A673 (cell line): ENCODE data around the gene GID4. TPM values are rescaled to one million over a fixed set of nuclear protein-coding genes. Genes with fewer than 3 reads are reported as not detected.

Experiments
- BruUV-seq: library from RNA; stranded (reverse); fragments of 400-500 nt; replicated peaks from 2 replicates; lab custom pipeline; 2021; lab: Mats Ljungman, UMichigan
- CTCF ChIA-PET: fragments of 300-600 bp; sonication (Branson Sonifier 250); formaldehyde crosslinking; loops from one replicate; lab custom pipeline; 2022; ENCODE audit warnings: antibody characterized with exemption; lab: Charles Lee
- POLR2A ChIA-PET: fragments of 300-600 bp; sonication (Branson Sonifier 250); formaldehyde crosslinking; loops from one replicate; lab custom pipeline; 2022; ENCODE audit warnings: antibody characterized with exemption; ENCODE audit not compliant: low non-redundant PET; lab: Charles Lee
- DNase-seq: peaks from one replicate; pipeline ENCODE4 v3.0.0-alpha.2; 2015; ENCODE audit warnings: low spot score
- H3K27ac ChIP-seq: fragments of 200-600 bp; sonication (generic); 2 replicates; pipeline ENCODE4 v1.5.1; 2016; ENCODE audit warnings: mixed run types, low read depth, mild to moderate bottlenecking, mixed read lengths, antibody characterized with exemption, low read length; ENCODE audit not compliant: poor library complexity, severe bottlenecking
- H3K27me3 ChIP-seq: fragments of 200-600 bp; sonication (generic); replicated peaks from 2 replicates; pipeline ENCODE4 v1.6.1; 2017; ENCODE audit warnings: mixed run types, low read depth, mild to moderate bottlenecking, mixed read lengths, antibody characterized with exemption, low read length; ENCODE audit not compliant: insufficient read depth, poor library complexity
- H3K36me3 ChIP-seq: fragments of 200-600 bp; sonication (generic); 2 replicates; pipeline ENCODE4 v1.6.1; 2016; ENCODE audit warnings: mixed run types, mild to moderate bottlenecking, mixed read lengths, antibody characterized with exemption, low read length; ENCODE audit not compliant: insufficient read depth, poor library complexity, severe bottlenecking
- H3K4me1 ChIP-seq: fragments of 200-600 bp; sonication (generic); 2 replicates; pipeline ENCODE4 v1.6.1; 2017; ENCODE audit warnings: mixed run types, mild to moderate bottlenecking, mixed read lengths, antibody characterized with exemption, low read length; ENCODE audit not compliant: insufficient read depth, poor library complexity, severe bottlenecking
- H3K4me3 ChIP-seq: fragments of 200-600 bp; sonication (generic); 2 replicates; pipeline ENCODE4 v1.5.1; 2016; ENCODE audit warnings: low read depth, mixed run types, mild to moderate bottlenecking, mixed read lengths, low read length; ENCODE audit not compliant: poor library complexity, severe bottlenecking
- H3K9me3 ChIP-seq: fragments of 200-600 bp; sonication (generic); 2 replicates; pipeline ENCODE4 v1.6.1; 2016; ENCODE audit warnings: mixed run types, low read depth, mild to moderate bottlenecking, mixed read lengths, antibody characterized with exemption, low read length; ENCODE audit not compliant: poor library complexity, severe bottlenecking
- CTCF ChIP-seq: fragments of 300-800, 200-600 bp; sonication (generic); conservative IDR thresholded peaks from 2 replicates; pipeline ENCODE4 v1.5.1; 2017; ENCODE audit warnings: low read depth, mild to moderate bottlenecking, antibody characterized with exemption, low read length, moderate library complexity, mixed read lengths
- EZH2 ChIP-seq: fragments of 200-600 bp; sonication (generic); IDR thresholded peaks from 2 replicates; pipeline ENCODE4 v1.6.1; 2017; ENCODE audit warnings: borderline replicate concordance, low read depth, mild to moderate bottlenecking, mixed read lengths, antibody characterized with exemption, low read length; ENCODE audit not compliant: poor library complexity, severe bottlenecking
- intact Hi-C: fragments of 100-400 bp; cut with micrococcal nuclease; formaldehyde crosslinking; loops from one replicate; pipeline ENCODE4 v1.10.0; 2022; ENCODE audit not compliant: unreplicated experiment
- total RNA-seq: library from RNA; stranded (reverse); gene quantifications from 2 replicates; pipeline ENCODE4 v1.2.3, GENCODE V29; 2021

GID4 gene
- total RNA-seq, 1 experiment from 2014 or later, result 14.0 TPM

DNA sequence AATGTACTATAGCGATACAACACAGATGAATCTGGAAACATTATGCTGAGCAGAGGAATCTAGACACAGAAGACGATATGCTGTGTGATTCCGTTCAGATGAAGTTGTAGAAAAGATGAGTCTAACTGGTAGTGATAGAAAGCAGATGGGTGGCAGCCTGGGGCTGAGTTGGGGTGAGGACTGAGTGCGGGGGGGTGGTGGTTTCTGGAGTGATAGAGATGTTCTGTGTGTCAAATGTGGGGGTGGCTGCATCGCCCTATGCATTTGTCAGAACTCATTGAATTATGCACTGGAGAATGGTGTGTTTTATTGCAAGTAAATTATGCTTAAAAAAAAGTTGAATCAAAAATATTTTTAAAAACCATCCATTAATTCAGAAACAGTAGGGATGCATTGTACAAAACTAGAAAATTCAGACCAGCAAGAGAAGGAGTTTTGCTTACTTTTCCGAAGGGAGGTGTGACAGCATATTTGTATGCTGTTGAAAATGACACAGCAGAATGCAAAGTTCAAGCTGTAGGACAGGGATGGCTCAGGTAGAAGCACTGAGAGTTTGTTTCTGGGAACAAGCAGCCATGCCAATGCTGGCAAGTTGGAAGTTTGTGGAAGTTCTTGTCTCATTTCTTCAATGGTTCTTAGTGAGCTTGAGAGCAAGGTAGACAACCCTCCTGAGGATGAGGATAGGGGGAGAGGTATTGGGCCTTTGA, 35.5 kb downstream of the GID4 start:
- ChIA-PET CTCF (no interaction called here), POLR2A (no interaction called here)
- Histone ChIP-seq H3K4me3 (no peak overlapping the region), H3K36me3 (no peaks in the 10 kb centered on the region), H3K27me3 (no peaks in the 10 kb centered on the region), H3K9me3 (no peaks in the 10 kb centered on the region), H3K27ac (no peak overlapping the region), H3K4me1 (peaks cover 10% of the 10 kb centered on the region)
- no peak for TF ChIP-seq EZH2
- TF ChIP-seq CTCF, result no peak
- DNase-seq, result no peak
- intact Hi-C loops, result no loop called here
- no TSS peak for BruUV-seq

DNA sequence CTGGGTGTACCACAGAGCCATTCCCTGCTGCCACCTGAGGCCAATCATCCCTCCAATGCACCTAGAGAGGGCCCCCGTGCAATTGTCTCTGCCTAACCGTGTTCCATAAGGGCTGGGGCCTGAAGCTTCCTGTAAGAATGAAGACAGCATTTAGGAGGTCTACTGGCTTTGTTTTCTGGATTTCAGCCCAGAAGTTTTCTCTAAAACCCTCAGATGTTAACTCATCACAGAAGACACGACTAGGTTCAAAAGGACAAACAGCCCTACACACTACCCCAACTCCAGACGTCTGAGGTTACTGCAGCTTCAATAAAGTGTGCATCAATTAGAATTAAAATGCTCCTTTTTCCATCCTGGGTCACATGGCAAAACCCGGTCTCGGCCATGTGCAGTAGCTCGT, 37.7 kb downstream of the GID4 start:
- no TSS peak for BruUV-seq
- Histone ChIP-seq H3K27me3 (no peaks in the 10 kb centered on the region), H3K27ac (no peak overlapping the region), H3K9me3 (no peaks in the 10 kb centered on the region), H3K36me3 (no peaks in the 10 kb centered on the region), H3K4me1 (no peaks in the 10 kb centered on the region), H3K4me3 (no peak overlapping the region)
- ChIA-PET POLR2A (no interaction called here), CTCF (no interaction called here)
- intact Hi-C loops, result no loop called here
- DNase-seq, result no peak
- TF ChIP-seq CTCF (no peak), EZH2 (no peak)

DNA sequence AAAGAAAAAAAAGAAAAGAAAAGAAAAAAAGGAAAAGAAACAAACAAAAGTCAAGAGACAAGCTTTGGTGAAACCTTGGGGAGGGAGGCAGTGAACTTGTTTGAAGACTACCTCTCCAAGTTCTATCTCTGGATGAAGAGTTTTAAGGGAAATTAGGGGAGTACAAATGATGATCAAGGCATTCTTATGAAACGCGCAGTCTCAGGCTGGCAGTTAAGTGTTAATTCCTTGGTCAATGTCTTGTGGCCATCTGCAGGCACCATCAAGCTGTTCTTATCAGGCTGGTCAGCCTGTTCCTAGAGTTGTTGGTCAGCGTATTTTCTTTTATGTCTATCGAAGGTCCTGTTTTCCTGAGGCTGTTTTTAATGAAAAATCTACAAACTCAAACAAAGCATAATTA, 40.3 kb downstream of the GID4 start:
- no TSS peak for BruUV-seq

More for the DNA sequence above, 40.3 kb downstream of the GID4 start:
- POLR2A ChIA-PET, result no interaction called here
- H3K9me3 ChIP-seq, result no peaks in the 10 kb centered on the region
- TF ChIP-seq CTCF, result no peak
- TF ChIP-seq EZH2, result no peak
- no peaks in the 10 kb centered on the region for H3K36me3 ChIP-seq
- DNase-seq, result no peak
- CTCF ChIA-PET, result no interaction called here
- H3K27me3 ChIP-seq, result no peaks in the 10 kb centered on the region
- intact Hi-C loops, result no loop called here
- no peaks in the 10 kb centered on the region for H3K4me1 ChIP-seq
- no peak overlapping the region for H3K27ac ChIP-seq
- no peak overlapping the region for H3K4me3 ChIP-seq
